HCT116 (cell line): ENCODE results near the gene SETD1A. TPM values are rescaled to one million over a fixed set of nuclear protein-coding genes. Genes with fewer than 3 reads are reported as not detected.

ENCODE experiments used
- ATAC-seq: fragments of 200-7000 bp; cut with Tn5 transposase; 2 replicates; pipeline ENCODE4 v1.9.1; 2020; ENCODE audit warnings: mild to moderate bottlenecking, moderate library complexity
- BruUV-seq: library from RNA; stranded (reverse); fragments of 400-500 nt; replicated peaks from 2 replicates; lab custom pipeline; 2021; lab: Mats Ljungman, UMichigan
- CTCF ChIA-PET: fragments of 300-600 bp; sonication (Branson Sonifier 250); formaldehyde crosslinking; loops from one replicate; lab custom pipeline; 2021; ENCODE audit warnings: antibody characterized with exemption; lab: Charles Lee
- POLR2A ChIA-PET: fragments of 300-600, 350-600 bp; sonication (Branson Sonifier 250); formaldehyde crosslinking; loops from one replicate; lab custom pipeline; 2021; ENCODE audit warnings: antibody characterized with exemption; lab: Charles Lee
- RAD21 ChIA-PET, 2 experiments: fragments of 300-600 bp; sonication (Branson Sonifier 250); formaldehyde crosslinking; loops; one replicate each; lab custom pipeline; 2023; ENCODE audit warnings: low total read pairs in 2 of 2; ENCODE audit not compliant: uncharacterized antibody in 2 of 2, unreplicated experiment in 2 of 2, low non-redundant PET in 1 of 2; lab: Charles Lee
- DNase-seq: peaks from one replicate; pipeline ENCODE4 v3.0.0-alpha.2; 2010; ENCODE audit warnings: low read depth, low spot score
- H2AFZ ChIP-seq: fragments of 200-600 bp; shearing (Covaris generic), sonication (generic); 2 replicates; pipeline ENCODE4 v1.6.1; 2017; ENCODE audit warnings: low read depth, mixed run types, mixed read lengths, antibody characterized with exemption, low read length; ENCODE audit not compliant: poor library complexity, severe bottlenecking
- H3K27ac ChIP-seq: 2 replicates; pipeline ENCODE4 v1.5.1; 2012; ENCODE audit warnings: low read depth, low read length
- H3K27me3 ChIP-seq: fragments of 200-600 bp; sonication (generic); 2 replicates; pipeline ENCODE4 v1.6.1; 2016; ENCODE audit warnings: mixed run types, low read length, mixed read lengths; ENCODE audit not compliant: insufficient read depth
- H3K36me3 ChIP-seq, 2 experiments: fragments of 200-500 bp in 1 of 2; fragments of 200-600 bp in 1 of 2; sonication (Bioruptor generic) in 1 of 2; sonication (generic) in 1 of 2; 2 replicates each; pipeline versions ENCODE4 v1.5.1 to v1.6.1; 2014 to 2016; ENCODE audit warnings: low read length in 2 of 2, inconsistent platforms in 1 of 2, mixed read lengths in 1 of 2, mixed run types in 1 of 2; ENCODE audit not compliant: insufficient read depth in 2 of 2, control insufficient read depth in 1 of 2
- H3K4me1 ChIP-seq, 2 experiments: fragments of 200-600 bp in 1 of 2; sonication (generic) in 1 of 2; 2 replicates each; pipeline versions ENCODE4 v1.5.1 to v1.6.1; 2012 to 2017; ENCODE audit warnings: low read length in 2 of 2, inconsistent platforms in 1 of 2, mild to moderate bottlenecking in 1 of 2, mixed read lengths in 1 of 2, mixed run types in 1 of 2, moderate library complexity in 1 of 2; ENCODE audit not compliant: insufficient read depth in 2 of 2, control insufficient read depth in 1 of 2
- H3K4me2 ChIP-seq: fragments of 200-600 bp; sonication (generic); 2 replicates; pipeline ENCODE4 v1.6.1; 2017; ENCODE audit warnings: mixed run types, low read length, mixed read lengths
- H3K4me3 ChIP-seq, 2 experiments: fragments of 200-600 bp in 1 of 2; sonication (generic) in 1 of 2; replicated peaks in 1 of 2; 2 replicates each; pipeline ENCODE4 v1.5.1; 2011 to 2016; ENCODE audit warnings: low read length in 2 of 2, control low read depth in 1 of 2, low read depth in 1 of 2, mild to moderate bottlenecking in 1 of 2, mixed read lengths in 1 of 2, mixed run types in 1 of 2
- H3K79me2 ChIP-seq: fragments of 200-600 bp; sonication (generic); 2 replicates; pipeline ENCODE4 v1.6.1; 2017; ENCODE audit warnings: mild to moderate bottlenecking, mixed run types, low read length, moderate library complexity, mixed read lengths; ENCODE audit not compliant: insufficient read depth
- H3K9ac ChIP-seq: fragments of 200-600 bp; sonication (generic); 2 replicates; pipeline ENCODE4 v1.6.1; 2016; ENCODE audit warnings: low read length, mixed read lengths
- H3K9me2 ChIP-seq: fragments of 200-600 bp; sonication (generic), shearing (Covaris generic); 2 replicates; pipeline ENCODE4 v1.6.1; 2017; ENCODE audit warnings: mixed run types, mild to moderate bottlenecking, moderate library complexity; ENCODE audit not compliant: insufficient read depth
- H3K9me3 ChIP-seq, 2 experiments: fragments of 200-500 bp in 1 of 2; fragments of 200-600 bp in 1 of 2; sonication (Bioruptor generic) in 1 of 2; sonication (generic) in 1 of 2; 2 replicates each; pipeline ENCODE4 v1.6.1; 2014 to 2017; ENCODE audit warnings: low read length in 2 of 2, mixed read lengths in 2 of 2, inconsistent platforms in 1 of 2, low read depth in 1 of 2, mild to moderate bottlenecking in 1 of 2, mixed run types in 1 of 2, moderate library complexity in 1 of 2; ENCODE audit not compliant: control insufficient read depth in 1 of 2, insufficient read depth in 1 of 2
- H4K20me1 ChIP-seq: fragments of 200-600 bp; sonication (generic), shearing (Covaris generic); 2 replicates; pipeline ENCODE4 v1.6.1; 2017; ENCODE audit warnings: mixed run types, mild to moderate bottlenecking, moderate library complexity; ENCODE audit not compliant: insufficient read depth
- FOSL1 ChIP-seq: IDR thresholded peaks from 2 replicates; pipeline ENCODE4 v1.6.1; 2012; ENCODE audit warnings: low read depth
- SP1 ChIP-seq: IDR thresholded peaks from 2 replicates; pipeline ENCODE4 v1.6.1; 2012; ENCODE audit warnings: low read depth
- TCF7L2 ChIP-seq: IDR thresholded peaks from 2 replicates; pipeline ENCODE4 v1.7.0; 2011; ENCODE audit warnings: borderline replicate concordance, inconsistent platforms; ENCODE audit not compliant: insufficient read depth, insufficient read length; ENCODE audit errors: extremely low read depth
- intact Hi-C: fragments of 100-400 bp; cut with micrococcal nuclease; formaldehyde crosslinking; loops from 2 replicates; pipeline ENCODE4 v1.10.0; 2022
- total RNA-seq: library from RNA; stranded (reverse); gene quantifications from one replicate; pipeline ENCODE4 v1.2.1, GENCODE V29; 2021; ENCODE audit not compliant: unreplicated experiment

Gene SETD1A
- total RNA-seq, 1 experiment from 2014 or later: 26.9 TPM

DNA sequence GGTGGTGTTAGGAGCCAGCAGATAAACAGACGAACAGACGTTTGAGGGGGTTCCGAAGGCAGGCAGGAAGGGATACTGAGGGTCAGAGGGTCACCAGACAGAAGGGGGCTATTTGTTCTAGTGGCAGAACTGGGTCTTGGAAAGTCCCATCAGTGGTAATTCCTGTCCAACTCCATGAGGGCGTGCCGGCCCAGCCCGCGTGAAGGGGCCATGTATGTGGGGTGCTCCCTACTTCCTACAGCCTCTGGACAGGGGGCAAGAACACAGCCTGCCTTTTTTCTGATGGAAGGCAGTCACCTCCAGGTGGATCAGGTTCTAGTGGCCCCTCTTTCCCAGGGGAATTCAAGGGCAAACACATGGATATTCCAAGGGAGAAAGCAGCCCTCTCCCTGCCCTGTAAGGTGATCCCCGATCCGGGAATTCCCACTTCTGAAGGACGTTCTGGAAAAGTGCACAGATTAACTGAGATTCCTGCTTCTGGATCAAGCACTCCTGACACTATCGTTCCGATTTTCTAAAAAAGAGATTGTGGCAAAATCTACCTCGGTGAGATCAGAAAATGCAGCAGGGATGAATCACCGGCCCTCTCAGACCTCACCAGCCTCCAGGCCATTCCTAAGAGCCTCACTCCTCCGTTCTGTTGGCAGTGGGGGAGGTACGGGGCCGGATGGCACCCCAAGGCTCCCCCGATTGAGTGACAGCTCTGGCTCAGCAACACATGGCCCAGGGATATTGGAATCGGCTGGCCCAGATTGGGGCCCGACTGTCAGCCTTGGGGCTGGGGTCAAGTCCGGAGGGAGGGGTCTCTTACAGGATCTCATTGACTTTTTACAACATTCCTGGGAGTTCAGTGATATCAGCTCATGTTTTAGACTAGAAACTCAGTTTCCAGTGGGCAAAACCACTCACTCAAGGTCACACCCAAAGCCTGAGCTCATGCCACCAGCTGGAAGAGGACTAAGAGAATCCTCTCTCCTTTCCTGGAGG is 40.5 kb downstream of the SETD1A start:
- intact Hi-C loops: loop anchor here (5.0 kb wide), 2 partner anchors 74 to 94 kb away; partner anchors contain the start of genes VKORC1, ZNF646 and ZNF668
- POLR2A ChIA-PET: interaction anchor here (0.9 to 1.4 kb wide), 2 partner anchors 76 to 120 kb away, joined by 3 to 4 read pairs; partner anchors contain the start of genes KAT8, ZNF646 and ZNF668
- RAD21 ChIA-PET: interaction anchor here in 1 of 2 experiments (0.8 kb wide), 1 partner anchor 144 kb away, joined by 3 read pairs; no protein-coding TSS in a partner anchor
- ATAC-seq (peak; percentile 48), DNase-seq (peak; percentile 21)
- CTCF ChIA-PET: interaction anchor here (1.5 to 1.7 kb wide), 2 partner anchors 12 to 13 kb away, joined by 5 to 12 read pairs; partner anchors contain the start of gene HSD3B7
- Histone ChIP-seq H2AFZ (peak overlapping the region; percentile 92), H3K27ac (peak overlapping the region; percentile 72), H3K79me2 (no peaks in the 10 kb centered on the region), H3K9me3 (no peaks in the 10 kb centered on the region), H3K27me3 (no peaks in the 10 kb centered on the region), H3K4me2 (peak overlapping the region; percentile 99), H3K36me3 (no peaks in the 10 kb centered on the region), H3K4me3 (peak overlapping the region; percentile 72 to 83), H3K9ac (peak overlapping the region; percentile 54), H3K9me2 (no peaks in the 10 kb centered on the region), H3K4me1 (peaks cover 22 to 44% of the 10 kb centered on the region in 2 experiments), H4K20me1 (no peaks in the 10 kb centered on the region)
- BruUV-seq: no TSS peak
- TF ChIP-seq TCF7L2: peak; percentile 36
- TF ChIP-seq SP1: no peak
- peak; percentile 32; the same call in 1 of the 2 replicates for TF ChIP-seq FOSL1
